Dermis microvascular lymphatic vessel endothelial cell (primary cell): ENCODE data around the gene ANKS1A. TPM values are rescaled to one million over a fixed set of nuclear protein-coding genes. Genes with fewer than 3 reads are reported as not detected.

ENCODE experiments used
- DNase-seq, 2 donors: peaks; one replicate each; pipeline versions ENCODE4 v3.0.0 to v3.0.0-alpha.2; 2010; ENCODE audit warnings: low read depth in 2 of 2
- total RNA-seq: library from RNA; depleted of rRNA; stranded (reverse); fragments of >200 nt; gene quantifications from 2 replicates; pipeline ENCODE4 v1.2.1, GENCODE V29; 2014

ANKS1A gene
- total RNA-seq, 1 donor from 2014 or later = 20.0 TPM

GRCh38 chr6:35037664-35038038 is 148.6 kb downstream of the ANKS1A start:
- no peak for DNase-seq

GRCh38 chr6:35038076-35038475 is 149.0 kb downstream of the ANKS1A start:
- no peak for DNase-seq

- no peak for DNase-seq
Measured at GRCh38 chr6:35040398-35040797, 151.3 kb downstream of the ANKS1A start.

GRCh38 chr6:35041086-35041861 is 152.2 kb downstream of the ANKS1A start:
- DNase-seq = no peak

DNA sequence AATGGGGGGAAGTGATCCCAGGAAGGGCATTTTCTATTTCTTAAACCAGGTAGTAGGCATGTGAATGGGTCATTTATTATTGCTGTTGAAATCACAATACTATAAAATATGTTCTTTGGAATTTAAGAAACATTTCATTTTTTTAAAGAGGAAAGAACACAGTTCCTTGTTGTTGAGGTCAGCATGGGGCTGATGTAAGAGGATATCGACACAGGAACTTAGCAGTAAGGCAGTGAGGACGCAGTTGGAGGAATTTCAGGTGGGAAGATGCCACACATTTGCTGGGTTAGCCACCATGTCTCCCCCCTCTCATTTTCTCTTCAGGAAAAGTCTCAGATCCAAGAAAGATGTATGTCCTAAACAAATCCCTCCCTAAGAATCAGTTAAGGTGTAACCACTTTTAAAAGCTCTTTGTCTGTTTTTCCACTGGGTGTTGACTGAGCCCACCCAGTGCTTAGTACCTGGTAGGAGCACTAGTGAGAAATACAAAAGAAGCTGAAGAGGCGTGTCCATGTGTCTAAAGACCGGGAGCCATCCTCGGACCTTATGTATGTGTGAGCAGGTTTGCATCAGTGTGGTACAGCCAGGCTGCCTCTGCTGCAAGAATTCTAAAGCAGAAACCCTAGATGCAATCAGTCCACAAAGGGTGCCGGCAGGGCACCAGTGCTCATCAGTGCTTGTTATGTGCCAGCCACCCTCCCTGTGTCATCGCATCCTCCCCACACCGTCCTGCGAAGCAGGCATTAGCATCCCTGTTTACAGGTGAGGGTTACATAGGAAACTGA is 153.2 kb downstream of the ANKS1A start:
- DNase-seq = no peak

DNA sequence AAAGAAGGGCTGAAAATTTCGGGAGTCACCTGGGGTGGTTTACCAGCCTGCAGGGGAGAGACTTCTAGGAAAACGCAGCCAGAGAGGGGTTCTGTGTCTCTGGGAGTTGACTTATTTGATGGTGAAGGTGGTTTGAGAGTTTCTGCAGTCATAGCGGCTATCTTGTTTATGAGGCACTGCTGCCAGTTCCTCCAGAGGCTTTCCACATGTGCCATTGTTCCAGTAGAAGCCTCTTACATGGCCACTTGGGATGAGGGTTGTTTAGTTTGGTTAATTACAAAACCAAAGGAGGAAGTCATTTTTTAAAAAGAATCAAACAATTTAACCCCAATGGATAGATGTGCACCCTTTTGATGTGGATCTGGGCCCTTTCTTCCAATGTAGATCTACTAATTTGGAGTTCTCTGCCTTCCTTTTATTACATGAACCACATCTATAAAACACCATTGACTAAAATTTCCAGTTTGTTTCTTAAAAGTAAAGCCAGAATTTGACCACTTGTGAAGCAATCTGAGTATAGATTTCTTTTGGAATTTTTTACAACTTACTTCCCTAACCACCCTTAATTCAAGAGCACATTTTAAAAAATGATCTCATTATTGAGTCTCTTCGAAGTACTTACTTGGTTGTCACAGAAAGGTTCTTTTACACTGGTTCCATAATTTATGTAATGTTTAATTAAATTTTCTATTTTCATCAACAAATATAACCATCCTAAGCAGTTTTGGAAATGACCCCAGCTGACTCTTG is 154.5 kb downstream of the ANKS1A start:
- DNase-seq = no peak

GRCh38 chr6:35044145-35044745 is 155.2 kb downstream of the ANKS1A start:
- peak in 1 of 2 donors; percentile 96 for DNase-seq

GRCh38 chr6:35044761-35045421 is 155.8 kb downstream of the ANKS1A start:
- peak; percentile 97 to 98 for DNase-seq

DNA sequence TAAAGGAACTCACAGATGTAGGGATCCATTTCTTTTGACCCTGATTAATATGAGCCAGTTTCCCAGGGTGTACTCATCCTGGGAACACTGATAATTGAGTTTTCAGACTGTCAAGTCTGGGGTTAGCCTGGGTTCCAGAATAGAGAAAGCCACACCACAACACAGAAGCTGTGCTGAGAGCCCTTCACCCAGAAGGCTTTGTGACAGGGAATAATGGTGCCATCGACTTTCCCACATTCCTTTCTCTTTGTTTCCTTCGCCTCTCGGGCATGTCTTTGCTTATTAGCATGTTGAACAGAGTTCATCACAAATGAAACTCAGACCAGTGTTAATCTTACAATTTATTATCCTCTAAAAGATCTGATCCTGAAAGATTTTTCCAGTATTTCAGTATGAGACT is 157.0 kb downstream of the ANKS1A start:
- DNase-seq = no peak

- DNase-seq = peak in 1 of 2 donors; percentile 76
Measured at GRCh38 chr6:35046862-35047261, 157.8 kb downstream of the ANKS1A start.

GRCh38 chr6:35047265-35048011 is 158.4 kb downstream of the ANKS1A start:
- peak in 1 of 2 donors; percentile 68 for DNase-seq

DNA sequence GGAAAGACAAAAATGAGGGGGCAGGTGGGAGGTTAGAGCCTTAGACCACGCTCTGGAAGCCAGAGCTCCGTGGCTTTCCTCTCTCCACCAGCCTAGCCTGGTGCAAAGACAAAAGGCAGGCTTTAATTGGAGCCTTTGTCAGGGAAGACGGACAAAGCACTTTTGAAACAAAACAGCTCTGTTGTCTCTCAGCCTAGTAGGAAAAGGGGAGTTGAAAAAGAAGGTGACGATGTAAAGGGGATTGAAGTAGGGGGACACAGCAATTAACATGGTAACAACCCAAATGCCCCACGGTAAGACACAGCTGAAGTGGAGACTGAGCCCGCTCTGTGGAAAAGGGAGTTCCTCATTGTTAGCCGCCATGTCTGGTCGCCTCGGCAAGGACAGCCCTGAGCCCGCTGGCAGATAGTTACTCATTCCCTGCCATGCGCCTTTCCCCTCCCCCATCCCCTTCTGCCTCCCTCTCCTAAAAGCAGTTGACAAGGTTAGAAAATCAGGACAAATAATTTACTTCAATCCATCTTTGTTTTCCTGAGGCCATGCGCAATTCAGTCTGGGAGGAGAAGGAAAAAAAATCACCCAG is 159.1 kb downstream of the ANKS1A start:
- DNase-seq = no peak

DNA sequence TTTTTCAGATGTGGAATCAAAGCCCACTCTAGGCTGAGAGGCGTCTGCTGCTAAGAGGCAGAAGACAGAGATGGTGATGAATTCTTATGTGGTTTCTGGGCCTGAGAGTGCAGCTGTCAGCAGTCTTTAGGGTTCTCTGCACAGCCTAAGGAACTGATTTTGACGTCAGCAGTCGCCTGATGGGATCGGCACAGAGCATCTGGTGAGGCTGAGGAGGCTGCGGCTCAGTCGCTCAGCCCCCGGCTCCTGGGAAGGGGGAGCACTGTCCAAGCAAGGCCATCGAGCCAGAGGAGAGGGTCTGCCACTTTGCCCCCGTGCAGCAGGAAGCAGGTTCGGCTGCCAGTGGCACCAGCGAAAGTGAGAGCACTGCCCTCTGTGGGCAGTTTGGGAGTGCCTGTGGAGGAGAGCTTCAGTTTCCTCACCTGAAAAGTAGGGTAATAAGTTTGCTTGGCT is 159.6 kb downstream of the ANKS1A start:
- DNase-seq = no peak

GRCh38 chr6:35049156-35049735 is 160.2 kb downstream of the ANKS1A start:
- no peak for DNase-seq

DNA sequence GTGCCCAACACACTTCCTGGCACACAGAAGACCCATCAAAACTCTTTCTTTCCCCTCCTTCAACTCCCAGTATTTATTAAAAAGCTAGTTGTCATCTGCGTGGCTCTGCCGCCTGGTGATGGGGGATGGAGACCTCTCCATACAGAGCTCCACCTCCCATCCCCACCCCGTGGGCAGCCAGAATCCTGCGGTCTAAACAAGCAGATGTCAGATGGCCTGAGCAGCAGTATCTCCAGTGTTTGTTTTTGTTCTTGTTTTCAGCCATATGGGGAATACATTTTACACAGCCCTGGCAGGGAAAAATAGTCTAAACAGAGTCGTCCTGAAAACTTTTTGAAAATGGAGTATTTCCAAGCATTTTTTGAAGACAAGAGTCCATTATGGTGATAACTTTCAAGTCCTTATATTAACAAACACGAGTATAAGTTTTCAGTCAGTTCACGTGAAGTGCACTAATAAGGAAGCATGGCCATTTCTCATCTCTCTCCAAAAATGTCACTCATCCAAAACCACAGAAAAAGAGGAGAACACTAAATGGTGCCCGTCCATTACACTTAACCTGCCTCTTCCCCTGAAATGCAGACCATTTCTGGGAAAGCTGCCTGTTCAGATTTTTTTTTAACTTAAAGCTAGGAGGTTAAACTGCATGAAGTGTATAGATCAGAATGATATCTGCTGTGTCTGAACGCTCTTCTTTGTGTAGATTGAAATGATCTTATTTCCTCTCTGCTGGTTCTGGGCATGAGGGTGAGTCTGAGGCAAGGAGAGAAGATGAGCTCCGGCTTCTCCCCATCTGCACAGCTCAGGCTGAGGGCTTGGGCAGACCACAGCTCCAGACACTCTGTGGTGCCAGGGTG is 161.1 kb downstream of the ANKS1A start:
- no peak for DNase-seq

DNA sequence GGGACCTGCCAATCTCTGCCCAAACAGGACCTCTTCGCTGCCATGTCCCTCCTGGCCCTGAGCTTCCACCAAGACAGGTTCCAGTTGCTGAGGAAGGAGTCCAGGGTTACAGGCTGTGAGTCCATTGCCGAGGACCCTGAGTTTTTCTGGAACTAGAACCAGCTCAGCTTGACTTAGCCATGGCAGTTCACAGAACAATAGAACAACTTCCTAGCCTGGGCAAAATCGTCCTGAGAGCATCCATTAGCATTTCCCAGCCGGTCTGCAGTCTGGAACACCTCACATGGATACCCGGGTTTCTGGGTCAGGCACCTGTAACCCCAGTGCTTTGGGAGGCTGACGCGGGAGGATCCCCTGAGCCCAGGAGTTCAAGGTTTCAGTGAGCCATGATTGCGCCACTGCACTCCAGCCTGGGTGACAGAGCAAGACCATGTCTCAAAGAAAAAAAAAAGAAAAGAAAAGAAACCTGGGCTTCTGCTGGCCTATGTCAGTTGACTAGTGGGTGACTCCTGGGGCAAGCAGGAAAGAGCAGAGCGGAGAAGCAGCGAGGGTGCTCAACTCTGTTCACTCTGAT is 161.8 kb downstream of the ANKS1A start:
- no peak for DNase-seq

DNA sequence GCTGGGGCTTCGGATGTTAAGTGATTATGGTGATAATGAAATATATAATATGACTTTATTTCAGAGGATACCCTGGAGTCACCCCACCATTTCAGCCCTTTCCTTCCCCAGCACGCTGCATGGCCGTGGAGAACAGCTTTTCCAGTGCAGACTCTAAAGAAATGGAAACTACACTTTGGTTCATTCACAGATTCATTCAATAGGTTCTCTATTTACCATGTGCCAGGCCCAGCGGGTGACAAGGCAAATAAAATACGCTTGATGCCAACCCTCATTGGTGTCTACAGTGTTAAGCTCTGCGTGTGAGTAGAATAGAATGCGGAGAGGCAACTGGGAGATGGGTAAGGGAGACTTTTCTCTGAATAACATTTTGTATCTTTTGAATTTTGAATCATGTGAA is 162.3 kb downstream of the ANKS1A start:
- no peak for DNase-seq

DNA sequence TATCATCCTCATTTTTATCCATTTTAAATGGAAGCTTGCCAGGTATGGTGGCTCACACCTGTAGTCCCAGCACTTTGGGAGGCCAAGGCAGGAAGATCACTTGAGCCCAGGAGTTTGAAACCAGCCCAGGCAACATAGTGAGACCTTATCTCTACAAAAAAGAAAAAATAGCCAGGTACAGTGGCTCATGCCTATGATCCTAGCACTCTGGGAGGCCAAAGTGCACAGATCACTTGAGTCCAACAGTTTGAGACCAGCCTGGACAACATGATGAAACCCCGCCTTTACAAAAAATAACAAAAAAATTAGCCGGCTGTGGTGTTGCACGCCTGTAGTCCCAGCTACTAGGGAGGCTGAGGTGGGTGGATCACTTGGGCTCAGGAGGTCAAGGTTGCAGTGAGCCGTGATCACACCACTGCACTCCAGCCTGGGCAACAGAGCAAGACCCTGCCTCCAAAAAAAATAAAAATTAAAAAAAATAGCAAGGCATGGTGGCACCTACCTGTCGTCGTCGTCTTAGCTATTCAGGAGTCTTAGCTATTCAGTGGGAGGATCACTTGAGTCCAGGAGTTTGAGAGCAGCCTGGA is 163.0 kb downstream of the ANKS1A start:
- DNase-seq = no peak
